Gastrocnemius medialis (tissue), 4 donors: Measurements from ENCODE around the gene DMRT1.

Experiments used
- CTCF ChIP-seq, 5 experiments: fragments of 450-650 bp in 3 of 5; fragments of 200-600 bp in 2 of 5; sonication (generic) in 2 of 5; IDR thresholded peaks in 4 of 5; conservative IDR thresholded peaks in 1 of 5; 1 replicate in 4 of 5; 2 replicates in 1 of 5; pipeline ENCODE4 v1.5.1; 2016 to 2019; ENCODE audit warnings: antibody characterized with exemption in 5 of 5, mild to moderate bottlenecking in 3 of 5, moderate library complexity in 3 of 5
- POLR2A ChIP-seq, 2 donors: fragments of 450-650 bp; IDR thresholded peaks; one replicate each; pipeline ENCODE4 v1.6.1; 2017; ENCODE audit warnings: antibody characterized with exemption in 2 of 2, mild to moderate bottlenecking in 2 of 2, moderate library complexity in 2 of 2

DNA sequence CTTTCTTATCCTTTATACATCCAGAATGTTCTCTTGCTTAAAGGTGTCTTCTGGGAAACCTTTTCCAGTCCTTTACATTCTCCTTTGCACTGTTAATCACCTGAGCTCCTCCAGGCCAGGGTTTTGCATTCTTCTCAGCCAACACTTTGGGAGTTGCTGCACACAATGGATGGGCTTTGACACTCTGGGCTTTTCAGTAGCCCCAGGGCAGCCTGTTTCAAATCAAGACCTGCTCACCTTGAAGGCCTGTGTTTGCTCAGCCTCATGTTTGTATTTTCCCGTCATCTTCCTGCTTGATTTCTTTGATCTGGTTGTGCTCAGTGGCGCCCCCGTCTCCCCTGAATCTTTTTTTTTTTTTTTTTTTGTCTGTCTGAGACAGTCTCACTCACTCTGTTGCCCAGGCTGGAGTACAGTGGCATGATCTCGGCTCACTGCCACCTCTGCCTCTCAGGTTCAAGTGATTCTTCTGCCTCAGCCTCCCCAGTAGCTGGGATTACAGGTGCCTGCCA is 41.0 kb downstream of the DMRT1 start:
- TF ChIP-seq POLR2A (IDR thresholded peaks at IDR 0.05): no peak
- TF ChIP-seq CTCF (IDR thresholded peaks at IDR 0.05 in 4 of 5, conservative IDR thresholded peaks at IDR 0.05 in 1 of 5): no peak
